K562 (cell line): ENCODE measurements around the gene EIF3J. TPM values are rescaled to one million over a fixed set of nuclear protein-coding genes. Genes with fewer than 3 reads are reported as not detected.

Experiments
- polyA plus RNA-seq, 8 experiments: library from polyadenylated mRNA; depleted of rRNA in 4 of 8; stranded (reverse) in 5 of 8; unstranded in 3 of 8; fragments of >200 nt; fragmentation: Nextera tagmentation in 2 of 8; fragmentation: Illumina TruSeq in 1 of 8; extraction: Ambion mirVana in 2 of 8; extraction: Trizol in 1 of 8; gene quantifications; 2 replicates each; pipeline versions ENCODE4 v1.2.1 to v1.2.3, GENCODE V29; 2011 to 2014; ENCODE audit warnings: inconsistent platforms in 1 of 8, missing spikeins in 1 of 8
- total RNA-seq, 7 experiments: library from RNA; depleted of rRNA in 6 of 7; stranded (reverse); fragments of >200 nt in 6 of 7; fragmentation: Illumina TruSeq in 2 of 7; extraction: Trizol in 2 of 7; gene quantifications; 2 replicates each; pipeline versions ENCODE4 v1.2.1 to v1.2.3, GENCODE V29; 2011 to 2021; ENCODE audit warnings: low replicate concordance in 1 of 7
- TF ChIP-seq, protein P1 (sequence below), 2 experiments: fragments of 450-650 bp; IDR thresholded peaks; 2 replicates each; pipeline ENCODE4 v1.6.1; 2016; ENCODE audit warnings: mild to moderate bottlenecking in 2 of 2, borderline replicate concordance in 1 of 2, low read depth in 1 of 2, moderate library complexity in 1 of 2

EIF3J gene
- total and polyA plus RNA-seq, 9 of the 15 experiments (the other 6 are each of a cell fraction or from before 2014, with no cell fraction given): 44.2 to 217 (median 151) TPM

- TF ChIP-seq, protein P1, sequence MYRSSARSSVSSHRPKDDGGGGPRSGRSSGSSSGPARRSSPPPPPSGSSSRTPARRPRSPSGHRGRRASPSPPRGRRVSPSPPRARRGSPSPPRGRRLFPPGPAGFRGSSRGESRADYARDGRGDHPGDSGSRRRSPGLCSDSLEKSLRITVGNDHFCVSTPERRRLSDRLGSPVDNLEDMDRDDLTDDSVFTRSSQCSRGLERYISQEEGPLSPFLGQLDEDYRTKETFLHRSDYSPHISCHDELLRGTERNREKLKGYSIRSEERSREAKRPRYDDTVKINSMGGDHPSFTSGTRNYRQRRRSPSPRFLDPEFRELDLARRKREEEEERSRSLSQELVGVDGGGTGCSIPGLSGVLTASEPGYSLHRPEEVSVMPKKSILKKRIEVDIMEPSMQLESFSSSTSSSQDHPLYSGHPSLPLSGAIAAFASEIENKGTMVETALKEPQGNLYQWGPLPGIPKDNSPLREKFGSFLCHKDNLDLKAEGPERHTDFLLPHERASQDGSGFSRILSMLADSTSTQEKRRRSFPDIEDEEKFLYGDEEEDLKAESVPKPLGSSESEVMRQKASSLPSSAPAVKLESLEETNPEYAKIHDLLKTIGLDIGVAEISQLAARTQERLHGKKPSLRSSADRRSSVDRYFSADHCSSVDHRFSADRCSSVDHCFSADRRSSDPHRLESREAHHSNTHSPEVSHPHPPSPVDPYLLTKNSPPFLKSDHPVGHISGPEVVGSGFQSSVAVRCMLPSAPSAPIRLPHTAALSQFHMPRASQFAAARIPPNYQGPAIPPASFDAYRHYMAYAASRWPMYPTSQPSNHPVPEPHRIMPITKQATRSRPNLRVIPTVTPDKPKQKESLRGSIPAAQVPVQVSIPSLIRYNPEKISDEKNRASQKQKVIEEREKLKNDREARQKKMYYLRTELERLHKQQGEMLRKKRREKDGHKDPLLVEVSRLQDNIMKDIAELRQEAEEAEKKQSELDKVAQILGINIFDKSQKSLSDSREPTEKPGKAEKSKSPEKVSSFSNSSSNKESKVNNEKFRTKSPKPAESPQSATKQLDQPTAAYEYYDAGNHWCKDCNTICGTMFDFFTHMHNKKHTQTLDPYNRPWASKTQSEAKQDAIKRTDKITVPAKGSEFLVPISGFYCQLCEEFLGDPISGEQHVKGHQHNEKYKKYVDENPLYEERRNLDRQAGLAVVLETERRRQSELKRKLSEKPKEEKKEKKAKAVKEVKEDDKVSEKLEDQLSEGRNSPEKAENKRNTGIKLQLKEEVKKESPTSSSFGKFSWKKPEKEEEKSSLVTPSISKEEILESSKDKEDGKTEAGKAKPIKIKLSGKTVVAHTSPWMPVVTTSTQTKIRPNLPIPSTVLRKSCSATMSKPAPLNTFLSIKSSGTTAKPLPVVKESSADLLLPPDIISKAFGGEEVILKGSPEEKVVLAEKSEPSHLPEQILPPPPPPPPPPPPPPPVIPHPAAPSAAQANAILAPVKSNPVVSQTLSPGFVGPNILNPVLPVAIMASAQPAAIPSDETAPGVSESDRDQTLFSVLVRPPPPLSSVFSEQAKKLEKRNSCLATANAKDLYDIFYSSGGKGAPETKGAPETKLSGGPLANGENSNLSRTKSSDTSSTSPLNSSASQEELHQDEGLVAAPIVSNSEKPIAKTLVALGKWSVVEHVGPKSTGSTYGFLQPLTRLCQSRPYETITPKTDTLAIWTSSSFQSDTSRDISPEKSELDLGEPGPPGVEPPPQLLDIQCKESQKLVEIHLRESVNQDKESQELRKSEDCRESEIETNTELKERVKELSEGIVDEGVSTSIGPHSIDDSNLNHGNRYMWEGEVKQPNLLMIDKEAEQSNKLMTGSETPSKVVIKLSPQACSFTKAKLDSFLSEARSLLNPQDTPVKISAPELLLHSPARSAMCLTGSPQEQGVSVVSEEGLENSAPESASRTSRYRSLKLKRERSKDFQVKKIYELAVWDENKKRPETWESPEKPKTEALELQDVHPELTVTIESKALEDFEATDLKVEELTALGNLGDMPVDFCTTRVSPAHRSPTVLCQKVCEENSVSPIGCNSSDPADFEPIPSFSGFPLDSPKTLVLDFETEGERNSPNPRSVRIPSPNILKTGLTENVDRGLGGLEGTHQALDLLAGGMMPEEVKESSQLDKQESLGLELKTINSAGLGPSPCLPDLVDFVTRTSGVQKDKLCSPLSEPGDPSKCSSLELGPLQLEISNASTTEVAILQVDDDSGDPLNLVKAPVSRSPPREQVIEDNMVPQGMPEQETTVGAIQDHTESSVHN (IDR thresholded peaks at IDR 0.05; ENCODE audit: borderline replicate concordance in 1 of 2, low read depth in 1 of 2): no peak
Measured at GRCh38 chr15:44565387-44566154, 28.6 kb downstream of the EIF3J start (continued).
